HepG2 (cell line): Measurements from ENCODE around the gene CES3. TPM values are rescaled to one million over a fixed set of nuclear protein-coding genes. Genes with fewer than 3 reads are reported as not detected.
A peak's percentile ranks its signal among the peaks of the same experiment; 100 is the strongest.

Experiments used
- ARID2 ChIP-seq: sonication (generic); formaldehyde crosslinking; IDR thresholded peaks from 2 replicates; pipeline ENCODE4 v1.8.1; 2022; ENCODE audit warnings: mild to moderate bottlenecking, missing genetic modification reagents, borderline replicate concordance
- ARNT2 ChIP-seq: sonication (generic); formaldehyde crosslinking; IDR thresholded peaks from 2 replicates; pipeline ENCODE4 v1.8.0; 2022; ENCODE audit warnings: mild to moderate bottlenecking, low read depth, missing genetic modification reagents, moderate library complexity
- CCDC6 ChIP-seq: sonication (generic); formaldehyde crosslinking; IDR thresholded peaks from 2 replicates; pipeline ENCODE4 v1.8.1; 2022; ENCODE audit warnings: mild to moderate bottlenecking, missing genetic modification reagents, moderate library complexity
- EZH2 ChIP-seq: conservative IDR thresholded peaks from 2 replicates; pipeline ENCODE4 v1.6.1; 2012; ENCODE audit warnings: mild to moderate bottlenecking, low read depth, low read length, moderate library complexity
- ONECUT2 ChIP-seq: sonication (generic); formaldehyde crosslinking; IDR thresholded peaks from 2 replicates; pipeline ENCODE4 v1.4.0; 2020; ENCODE audit warnings: missing genetic modification reagents
- SMYD3 ChIP-seq: sonication (generic); formaldehyde crosslinking; IDR thresholded peaks from 2 replicates; pipeline ENCODE4 v1.8.1; 2023; ENCODE audit warnings: mild to moderate bottlenecking, missing genetic modification reagents
- THYN1 ChIP-seq: sonication (generic); formaldehyde crosslinking; IDR thresholded peaks from 2 replicates; pipeline ENCODE4 v1.8.1; 2023; ENCODE audit warnings: low read depth, mild to moderate bottlenecking, moderate library complexity, missing genetic modification reagents, borderline replicate concordance
- ZBTB34 ChIP-seq: sonication (generic); formaldehyde crosslinking; IDR thresholded peaks from 2 replicates; pipeline ENCODE4 v1.8.0; 2022; ENCODE audit warnings: mild to moderate bottlenecking, missing genetic modification reagents
- ZC3H13 ChIP-seq: sonication (generic); formaldehyde crosslinking; IDR thresholded peaks from 2 replicates; pipeline ENCODE4 v1.8.1; 2023; ENCODE audit warnings: mild to moderate bottlenecking, missing genetic modification reagents, moderate library complexity
- ZNF329 ChIP-seq: sonication (generic); formaldehyde crosslinking; IDR thresholded peaks from 2 replicates; pipeline ENCODE4 v1.9.0; 2021; ENCODE audit warnings: low read depth, mild to moderate bottlenecking, missing genetic modification reagents
- ZNF501 ChIP-seq: sonication (generic); formaldehyde crosslinking; IDR thresholded peaks from 2 replicates; pipeline ENCODE4 v1.5.1; 2020; ENCODE audit warnings: mild to moderate bottlenecking, moderate library complexity, missing genetic modification reagents
- ZNF784 ChIP-seq: sonication (generic); formaldehyde crosslinking; IDR thresholded peaks from 2 replicates; pipeline ENCODE4 v1.5.1; 2020; ENCODE audit warnings: missing genetic modification reagents, mild to moderate bottlenecking, borderline replicate concordance
- polyA plus RNA-seq, 8 experiments: library from polyadenylated mRNA; depleted of rRNA in 3 of 8; stranded (reverse) in 7 of 8; unstranded in 1 of 8; fragments of >200 nt; fragmentation: Illumina TruSeq in 4 of 8; extraction: Trizol in 4 of 8; gene quantifications; 2 replicates each; pipeline versions ENCODE4 v1.2.1 to v1.2.3, GENCODE V29; 2011 to 2016; ENCODE audit warnings: low read depth in 4 of 8, missing spikeins in 1 of 8, mixed read lengths in 1 of 8; ENCODE audit not compliant: insufficient read depth in 1 of 8
- total RNA-seq, 5 experiments: library from RNA; depleted of rRNA; stranded (reverse); fragments of >200 nt; fragmentation: Illumina TruSeq; extraction: Trizol; gene quantifications; 2 replicates each; pipeline ENCODE4 v1.2.3, GENCODE V29; 2016; ENCODE audit warnings: low read depth in 1 of 5
- TF ChIP-seq, protein P1 (sequence below): sonication (generic); formaldehyde crosslinking; IDR thresholded peaks from 2 replicates; pipeline ENCODE4 v1.8.1; 2023; ENCODE audit warnings: mild to moderate bottlenecking, missing genetic modification reagents, borderline replicate concordance
- TF ChIP-seq, protein P2 (sequence below): sonication (generic); formaldehyde crosslinking; IDR thresholded peaks from 2 replicates; pipeline ENCODE4 v1.5.1; 2020; ENCODE audit warnings: mild to moderate bottlenecking, moderate library complexity, missing genetic modification reagents

Gene CES3
- total and polyA plus RNA-seq, 2 of the 13 experiments (the other 11 are each of a cell fraction or from before 2014, with no cell fraction given) = 6.6 to 17.4 TPM

DNA sequence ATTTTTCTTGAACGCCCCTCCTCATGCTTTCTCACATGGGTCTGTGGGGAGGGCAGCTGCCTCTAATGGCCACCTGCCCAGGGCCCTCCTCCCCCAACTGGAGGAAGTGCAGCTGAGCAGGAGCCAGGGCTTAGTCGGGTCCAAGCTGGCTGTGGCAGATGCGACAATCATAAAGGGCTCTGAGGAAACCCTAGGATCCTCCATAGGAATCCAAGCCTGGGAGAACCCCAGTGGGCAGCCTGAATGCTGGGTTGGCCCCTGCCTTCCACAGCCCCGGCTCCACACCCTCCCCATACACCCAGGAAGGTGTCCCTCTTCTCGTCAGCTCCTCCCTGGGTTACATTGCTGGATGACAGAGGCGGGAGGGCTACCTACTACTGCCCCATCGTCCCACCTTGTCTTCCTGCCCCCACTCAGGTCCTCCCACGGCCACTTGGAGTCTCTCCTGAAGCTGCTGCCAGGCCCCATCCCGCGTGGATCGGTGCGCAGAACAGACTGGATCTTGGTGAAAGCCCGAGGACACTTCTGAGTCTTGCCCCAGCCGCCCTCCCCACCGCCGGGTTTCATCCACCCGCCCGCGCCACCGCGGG lies 52.3 kb downstream of the CES3 start (continued):
- TF ChIP-seq ZNF501 (CRISPR knock-in tag) = 0 out of 2 replicates have a peak, but pooled peaks have one; percentile 49
- no peak for TF ChIP-seq ARNT2
- TF ChIP-seq THYN1 = 0 out of 2 replicates have a peak, but pooled peaks have one; percentile 43
- TF ChIP-seq ZNF329 (CRISPR knock-in tag) = 0 out of 2 replicates have a peak, but pooled peaks have one; percentile 7
- TF ChIP-seq ZBTB34 (CRISPR knock-in tag) = peak; percentile 30; the same call in 1 of the 2 replicates
- 0 out of 2 replicates have a peak, but pooled peaks have one; percentile 64 for TF ChIP-seq SMYD3 (CRISPR knock-in tag)
- peak; percentile 17; the same call in 1 of the 2 replicates for TF ChIP-seq ZC3H13 (CRISPR knock-in tag)
- TF ChIP-seq ARID2 = 0 out of 2 replicates have a peak, but pooled peaks have one; percentile 37
- TF ChIP-seq ONECUT2 = no peak
- TF ChIP-seq EZH2 = peak; percentile 63; the same call in 1 of the 2 replicates
- 0 out of 2 replicates have a peak, but pooled peaks have one; percentile 25 for TF ChIP-seq CCDC6
- TF ChIP-seq, protein P1, sequence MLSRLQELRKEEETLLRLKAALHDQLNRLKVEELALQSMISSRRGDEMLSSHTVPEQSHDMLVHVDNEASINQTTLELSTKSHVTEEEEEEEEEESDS (CRISPR knock-in tag) = peak; percentile 48; the same call in 1 of the 2 replicates
- TF ChIP-seq, protein P2, sequence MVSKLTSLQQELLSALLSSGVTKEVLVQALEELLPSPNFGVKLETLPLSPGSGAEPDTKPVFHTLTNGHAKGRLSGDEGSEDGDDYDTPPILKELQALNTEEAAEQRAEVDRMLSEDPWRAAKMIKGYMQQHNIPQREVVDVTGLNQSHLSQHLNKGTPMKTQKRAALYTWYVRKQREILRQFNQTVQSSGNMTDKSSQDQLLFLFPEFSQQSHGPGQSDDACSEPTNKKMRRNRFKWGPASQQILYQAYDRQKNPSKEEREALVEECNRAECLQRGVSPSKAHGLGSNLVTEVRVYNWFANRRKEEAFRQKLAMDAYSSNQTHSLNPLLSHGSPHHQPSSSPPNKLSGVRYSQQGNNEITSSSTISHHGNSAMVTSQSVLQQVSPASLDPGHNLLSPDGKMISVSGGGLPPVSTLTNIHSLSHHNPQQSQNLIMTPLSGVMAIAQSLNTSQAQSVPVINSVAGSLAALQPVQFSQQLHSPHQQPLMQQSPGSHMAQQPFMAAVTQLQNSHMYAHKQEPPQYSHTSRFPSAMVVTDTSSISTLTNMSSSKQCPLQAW (CRISPR knock-in tag) = peak; percentile 44; the same call in 1 of the 2 replicates
- TF ChIP-seq ZNF784 (CRISPR knock-in tag) = no peak
- TF ChIP-seq, all 625 proteins: peak for 17
